ENCODE results near the gene CD109.

DNA sequence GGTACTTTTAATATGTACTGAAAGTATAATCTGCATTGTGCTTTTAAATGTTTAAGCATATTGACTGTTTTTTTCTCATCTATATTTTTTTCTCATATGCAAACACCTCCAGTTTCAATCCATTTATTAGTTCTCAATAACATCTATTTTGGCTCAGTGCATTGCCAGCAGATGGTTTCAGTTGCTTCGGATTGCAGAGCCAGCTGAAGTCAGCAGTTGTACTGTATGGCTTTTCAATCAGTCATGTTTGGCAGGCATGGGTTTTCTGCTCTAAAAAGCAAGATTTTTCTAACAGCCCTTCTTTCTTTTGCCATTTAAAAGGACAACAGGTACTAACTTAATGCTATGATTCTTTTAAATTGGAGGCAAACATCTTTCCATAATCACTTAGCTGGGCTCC, 121.2 kb downstream of the CD109 start:
- TF ChIP-seq, protein P1, sequence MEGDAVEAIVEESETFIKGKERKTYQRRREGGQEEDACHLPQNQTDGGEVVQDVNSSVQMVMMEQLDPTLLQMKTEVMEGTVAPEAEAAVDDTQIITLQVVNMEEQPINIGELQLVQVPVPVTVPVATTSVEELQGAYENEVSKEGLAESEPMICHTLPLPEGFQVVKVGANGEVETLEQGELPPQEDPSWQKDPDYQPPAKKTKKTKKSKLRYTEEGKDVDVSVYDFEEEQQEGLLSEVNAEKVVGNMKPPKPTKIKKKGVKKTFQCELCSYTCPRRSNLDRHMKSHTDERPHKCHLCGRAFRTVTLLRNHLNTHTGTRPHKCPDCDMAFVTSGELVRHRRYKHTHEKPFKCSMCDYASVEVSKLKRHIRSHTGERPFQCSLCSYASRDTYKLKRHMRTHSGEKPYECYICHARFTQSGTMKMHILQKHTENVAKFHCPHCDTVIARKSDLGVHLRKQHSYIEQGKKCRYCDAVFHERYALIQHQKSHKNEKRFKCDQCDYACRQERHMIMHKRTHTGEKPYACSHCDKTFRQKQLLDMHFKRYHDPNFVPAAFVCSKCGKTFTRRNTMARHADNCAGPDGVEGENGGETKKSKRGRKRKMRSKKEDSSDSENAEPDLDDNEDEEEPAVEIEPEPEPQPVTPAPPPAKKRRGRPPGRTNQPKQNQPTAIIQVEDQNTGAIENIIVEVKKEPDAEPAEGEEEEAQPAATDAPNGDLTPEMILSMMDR (IDR thresholded peaks at IDR 0.05): no peak
- TF ChIP-seq ZFX (IDR thresholded peaks at IDR 0.05; ENCODE audit: borderline replicate concordance): no peak

All from 22Rv1 (cell line).